T-helper 22 cell (primary cell): ENCODE measurements around the gene GNAQ.
"Not testable (repeated sequence)": the region's sequence is repeated elsewhere in the genome, so short reads cannot be mapped to it uniquely, and the experiment has no call there.

Experiments used
- DNase-seq: peaks from one replicate; pipeline ENCODE4 v3.0.0-alpha.2; 2020; ENCODE audit warnings: low read depth

GNAQ gene

DNA sequence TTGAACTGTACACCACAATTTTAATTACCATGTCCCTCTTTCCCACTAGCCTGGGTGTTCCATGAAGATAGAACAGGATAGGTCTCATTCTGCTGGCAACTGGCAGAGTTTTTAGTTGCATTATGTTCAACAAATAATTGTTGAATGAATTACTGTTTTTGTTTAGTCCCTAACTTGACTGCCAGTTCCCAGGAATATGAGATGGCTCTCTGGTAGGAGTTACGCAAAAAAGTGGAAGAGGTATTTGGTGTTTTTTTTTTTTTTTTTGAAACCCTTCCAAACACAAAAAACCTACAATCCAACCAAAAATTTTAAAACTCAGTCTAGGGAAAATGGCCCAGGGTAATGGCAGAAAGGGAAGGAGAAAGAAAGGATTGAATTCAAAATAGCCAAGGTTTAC, 153.6 kb downstream of the GNAQ start:
- no peak for DNase-seq

- no peak for DNase-seq
Observed at GRCh38 chr9:77876590-77876989, 155.0 kb downstream of the GNAQ start.

- DNase-seq = no peak
Observed at GRCh38 chr9:77876091-77876490, 155.5 kb downstream of the GNAQ start.

- no peak for DNase-seq
Observed at GRCh38 chr9:77872863-77873262, 158.7 kb downstream of the GNAQ start.

GRCh38 chr9:77872177-77872576, 159.4 kb downstream of the GNAQ start:
- no peak for DNase-seq

DNA sequence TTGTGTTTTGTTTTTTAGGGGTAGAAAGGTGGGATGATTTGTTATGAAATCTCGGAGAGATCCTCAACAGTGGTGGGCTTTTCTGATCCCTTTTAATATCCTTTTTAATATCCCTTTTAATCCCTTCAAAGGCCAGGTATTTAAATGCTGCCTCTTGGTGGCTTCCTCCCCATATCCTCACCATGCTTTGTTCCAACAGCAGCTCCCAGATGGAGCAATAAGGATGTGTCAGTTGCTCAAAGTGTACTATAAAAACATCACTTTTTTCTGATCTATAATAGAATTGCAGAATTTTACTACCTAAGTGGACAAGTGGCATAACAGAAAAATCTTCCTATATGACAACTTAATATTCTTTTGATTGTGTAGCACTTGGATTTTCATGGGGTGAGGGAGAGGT, 160.1 kb downstream of the GNAQ start:
- no peak for DNase-seq

GRCh38 chr9:77866878-77867277, 164.7 kb downstream of the GNAQ start:
- DNase-seq = no peak

- no peak for DNase-seq
Observed at GRCh38 chr9:77865385-77866047, 166.1 kb downstream of the GNAQ start.

- DNase-seq = no peak
Observed at GRCh38 chr9:77864211-77864889, 167.3 kb downstream of the GNAQ start.

GRCh38 chr9:77863638-77864037, 168.0 kb downstream of the GNAQ start:
- DNase-seq = not testable (repeated sequence)

DNA sequence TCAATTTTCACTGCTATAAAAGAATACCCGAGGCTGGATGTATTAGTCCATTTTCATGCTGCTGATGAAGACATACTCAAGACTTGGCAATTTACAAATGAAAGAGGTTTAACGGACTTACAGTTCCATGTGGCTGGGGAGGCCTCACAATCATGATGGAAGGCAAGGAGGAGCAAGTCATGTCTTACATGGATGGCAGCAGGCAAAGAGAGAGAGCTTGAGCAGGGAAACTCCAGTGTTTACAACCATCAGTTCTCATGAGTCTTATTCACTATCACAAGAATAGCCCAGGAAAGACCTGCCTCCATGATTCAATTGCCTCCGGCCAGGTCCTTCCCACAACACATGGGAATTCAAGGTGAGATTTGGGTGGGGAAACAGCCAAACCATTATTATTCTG, 170.7 kb downstream of the GNAQ start:
- not testable (repeated sequence) for DNase-seq

- no peak for DNase-seq
Observed at GRCh38 chr9:77857513-77858259, 173.9 kb downstream of the GNAQ start.

DNA sequence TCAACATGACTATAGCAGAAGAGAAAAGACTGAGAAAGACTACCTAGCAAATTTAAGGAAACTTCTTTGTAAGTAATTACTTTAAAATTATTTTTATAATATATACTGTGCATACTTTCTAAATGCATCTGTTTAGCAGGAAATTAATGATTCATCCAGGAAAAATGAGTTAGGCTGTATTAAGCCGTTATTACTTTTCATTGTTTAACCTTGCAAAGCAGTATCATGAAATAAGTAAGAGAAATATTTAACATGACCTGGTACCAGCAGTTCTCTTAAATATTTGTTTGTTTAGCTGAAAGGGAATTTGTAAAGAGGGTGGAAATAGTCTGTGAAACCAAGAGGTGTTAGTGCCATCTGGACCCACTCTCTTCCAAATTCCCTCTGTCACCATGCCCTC, 175.0 kb downstream of the GNAQ start:
- no peak for DNase-seq

DNA sequence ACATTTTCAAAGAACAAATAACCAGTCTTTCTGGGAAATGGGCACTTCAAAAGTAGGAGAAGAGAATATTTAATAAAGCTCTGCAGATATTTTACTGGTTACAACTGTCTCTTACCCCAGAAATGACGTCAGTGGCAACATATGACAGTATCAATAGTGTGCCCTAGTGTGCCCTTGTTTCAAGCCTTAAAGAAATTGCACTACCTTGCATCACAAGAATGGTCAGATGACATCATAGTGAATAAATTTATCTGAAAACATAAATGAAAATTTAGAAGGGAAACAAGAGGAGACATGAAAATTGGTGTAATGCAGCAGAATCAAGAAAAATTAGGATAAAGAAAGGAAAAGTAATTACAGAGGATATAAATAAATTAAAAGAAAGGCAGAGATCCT, 176.7 kb downstream of the GNAQ start:
- no peak for DNase-seq

- no peak for DNase-seq
Observed at GRCh38 chr9:77854258-77854915, 177.2 kb downstream of the GNAQ start.

GRCh38 chr9:77853716-77854115, 177.9 kb downstream of the GNAQ start:
- no peak for DNase-seq

DNA sequence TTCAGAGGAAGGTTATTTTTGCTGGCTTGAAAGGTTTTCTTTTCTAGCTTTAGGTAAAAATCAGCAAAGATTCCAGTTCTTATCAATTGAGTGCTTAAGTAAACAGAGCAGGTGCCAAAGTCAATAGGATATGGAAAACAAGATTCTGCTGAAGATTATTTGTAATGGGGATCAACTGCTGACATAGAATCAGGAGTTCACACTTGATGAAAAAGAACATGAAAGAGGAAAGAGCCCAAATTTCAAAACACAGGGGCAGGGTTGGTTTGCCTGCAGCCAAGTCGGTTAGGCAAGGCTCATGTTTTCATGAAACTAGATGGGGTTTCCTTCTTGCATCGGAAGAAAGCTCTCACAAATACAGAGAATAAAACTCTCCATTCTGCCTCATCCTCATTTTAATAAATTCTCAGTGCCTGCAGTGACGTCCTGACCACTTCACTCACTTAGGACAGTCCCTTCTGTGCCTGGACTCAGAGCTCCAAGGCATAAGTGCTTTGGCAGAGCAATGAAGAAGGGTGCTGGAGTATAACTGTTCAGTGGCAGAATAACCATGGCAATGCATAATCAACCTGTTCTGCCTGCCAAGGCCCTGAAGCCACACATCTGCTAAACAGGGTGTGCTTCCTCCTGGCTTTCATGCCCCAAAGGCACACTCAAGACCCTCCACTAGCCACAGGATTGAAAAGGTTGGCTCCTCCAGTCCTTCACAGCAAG, 179.6 kb downstream of the GNAQ start:
- DNase-seq = no peak

- DNase-seq = no peak
Observed at GRCh38 chr9:77848897-77849296, 182.7 kb downstream of the GNAQ start.

DNA sequence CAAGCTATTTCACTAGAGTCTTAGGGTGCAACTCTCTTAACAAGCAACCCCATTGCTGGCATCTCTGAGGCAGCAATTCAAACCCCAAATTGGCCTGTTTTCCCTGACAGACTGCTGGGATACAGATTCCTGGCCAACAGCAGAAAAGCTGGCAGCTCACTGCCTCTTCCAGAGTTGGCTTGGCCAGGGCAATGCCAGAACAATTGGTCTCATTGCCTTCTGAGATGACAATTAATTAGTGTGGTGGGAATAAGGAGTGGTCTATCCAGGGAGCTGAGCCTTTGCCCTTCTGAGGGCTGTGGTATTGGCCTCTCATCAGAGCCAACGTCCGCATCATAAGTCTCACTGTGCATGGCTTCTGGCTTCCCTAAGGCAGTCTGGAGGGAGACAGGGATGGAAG, 183.2 kb downstream of the GNAQ start:
- no peak for DNase-seq

DNA sequence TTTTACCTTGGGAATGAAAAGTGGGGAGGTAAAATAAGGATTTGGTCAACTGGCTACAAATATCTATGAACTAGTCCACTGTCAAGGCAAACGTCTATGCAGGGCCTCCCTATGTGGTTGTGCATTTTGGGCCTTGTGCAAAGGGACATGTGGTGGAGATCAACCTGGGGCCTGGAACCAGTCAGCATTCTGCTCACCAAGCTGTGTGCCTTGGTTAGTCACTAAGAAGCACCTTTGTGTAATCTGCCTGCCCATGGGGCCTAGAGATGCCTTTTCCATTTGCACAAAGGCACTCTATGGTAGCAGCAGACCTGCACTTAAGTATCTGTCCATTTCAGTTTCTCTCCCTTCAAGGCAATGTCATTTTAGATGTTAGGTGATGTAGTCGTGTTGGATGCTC, 184.0 kb downstream of the GNAQ start:
- DNase-seq = no peak

GRCh38 chr9:77847059-77847499, 184.5 kb downstream of the GNAQ start:
- DNase-seq = no peak

- DNase-seq = no peak
Observed at GRCh38 chr9:77844415-77844814, 187.2 kb downstream of the GNAQ start.
